ENCODE results near the gene CADM4. TPM values are rescaled to one million over a fixed set of nuclear protein-coding genes. Genes with fewer than 3 reads are reported as not detected.
A peak's percentile ranks its signal among the peaks of the same experiment; 100 is the strongest.

CADM4 gene
- total and polyA plus RNA-seq, 11 donors, result 4.6 to 13.2 (median 8.7) TPM

GRCh38 chr19:43596842-43597461, 42.7 kb downstream of the CADM4 start:
- no peak for ATAC-seq
- 11 to 26% (median 25%) methylated on average over 5 to 7 of the region's 7 CpGs for WGBS, 4 donors
- H3K4me3 ChIP-seq, result peak overlapping the region; percentile 47 to 90 (median 74)
- H3K27ac ChIP-seq, result peak overlapping the region in 11 of 12 donors; percentile 93 to 100 (median 97)
- peaks cover 8 to 46% (median 35%) of the 10 kb centered on the region in 12 donors for H3K4me1 ChIP-seq
- TF ChIP-seq POLR2A (IDR thresholded peaks at IDR 0.05) (no peak), CTCF (IDR thresholded peaks at IDR 0.05) (no peak)
- no peaks in the 10 kb centered on the region for H3K27me3 ChIP-seq
- no peaks in the 10 kb centered on the region for H3K9me3 ChIP-seq
- no peak for DNase-seq
- peaks cover 0 to 61% (median 52%) of the 10 kb centered on the region in 9 donors for H3K36me3 ChIP-seq
- intact Hi-C loops (cut with DNase I), result loop anchor here in 7 of 10 donors (1.0 to 10.0 kb wide), 10 partner anchors 22 to 71 kb away; partner anchors contain the start of genes PINLYP (in 6 of the 7), XRCC1 (in 6 of the 7), ZNF575 (in 4 of the 7) and ZNF428 (in 1 of the 7)

GRCh38 chr19:43595999-43596841, 43.4 kb downstream of the CADM4 start, which contains the start of the genes IRGQ and ZNF576:
Gene IRGQ, minus strand, starts transcription at chr19:43596134. Its CDS starts 796 bp downstream, at chr19:43595338.
Gene ZNF576, plus strand, starts transcription at chr19:43596595. Its CDS starts 514 bp downstream, at chr19:43597109.
- Histone ChIP-seq H3K27ac (peak within 1 kb of the TSS; percentile 93 to 100 (median 96)), H3K4me1 (peaks cover 8 to 41% (median 32%) of the 10 kb centered on the region in 12 donors), H3K9me3 (no peaks in the 10 kb centered on the region), H3K4me3 (peak within 1 kb of the TSS; percentile 47 to 90 (median 75)), H3K36me3 (peaks cover 0 to 61% (median 54%) of the 10 kb centered on the region in 9 donors), H3K27me3 (no peaks in the 10 kb centered on the region)
- intact Hi-C loops (cut with DNase I), result loop anchor here in 8 of 10 donors (1.0 to 10.0 kb wide), 12 partner anchors 15 to 72 kb away; partner anchors contain the start of genes PINLYP (in 6 of the 8), XRCC1 (in 6 of the 8), ZNF575 (in 4 of the 8) and ZNF428 (in 1 of the 8)
- DNase-seq (peak; percentile 100), ATAC-seq (peak; percentile 93 to 96 (median 95))
- WGBS, 4 donors, result 0 to 1% (median 0%) methylated on average over 38 to 60 of the region's 60 CpGs
- TF ChIP-seq POLR2A (IDR thresholded peaks at IDR 0.05) (peak in 1 of 2 donors; percentile 75), CTCF (IDR thresholded peaks at IDR 0.05) (no peak)

- no peaks in the 10 kb centered on the region for H3K27me3 ChIP-seq
- intact Hi-C loops (cut with DNase I), result loop anchor here in 4 of 10 donors (2.0 to 10.0 kb wide), 5 partner anchors 15 to 63 kb away; partner anchors contain the start of gene ZNF575 (in 2 of the 4)
- 1 to 5% (median 2%) methylated on average over 14 to 18 of the region's 18 CpGs for WGBS, 4 donors
- peak overlapping the region in 11 of 12 donors; percentile 74 to 99 (median 92) for H3K27ac ChIP-seq
- ATAC-seq (peak; percentile 0 to 32 (median 10)), DNase-seq (no peak)
- no peaks in the 10 kb centered on the region for H3K9me3 ChIP-seq
- no peak for TF ChIP-seq CTCF (IDR thresholded peaks at IDR 0.05)
- TF ChIP-seq POLR2A (IDR thresholded peaks at IDR 0.05), result no peak
- peaks cover 8 to 41% (median 32%) of the 10 kb centered on the region in 12 donors for H3K4me1 ChIP-seq
- H3K36me3 ChIP-seq, result peaks cover 0 to 61% (median 54%) of the 10 kb centered on the region in 9 donors
- H3K4me3 ChIP-seq, result peak overlapping the region; percentile 45 to 90 (median 74)
These were observed 44.0 kb downstream of the CADM4 start for GRCh38 chr19:43595605-43595998.
